Peyer's patch (tissue), 4 donors: ENCODE results near the gene CLDN7. TPM values are rescaled to one million over a fixed set of nuclear protein-coding genes. Genes with fewer than 3 reads are reported as not detected.

ENCODE experiments used
- DNase-seq, 3 donors: peaks; one replicate each; pipeline ENCODE4 v3.0.0-alpha.2; 2017 to 2019
- H3K27ac ChIP-seq, 4 donors: fragments of 200-600 bp; sonication (generic); one replicate each; pipeline ENCODE4 v1.5.1; 2016 to 2019
- H3K27me3 ChIP-seq, 2 donors: fragments of 200-600 bp; sonication (generic); one replicate each; pipeline ENCODE4 v1.5.1; 2019
- H3K36me3 ChIP-seq, 3 donors: fragments of 200-600 bp; sonication (generic); one replicate each; pipeline ENCODE4 v1.5.1; 2016 to 2019
- H3K4me1 ChIP-seq, 4 donors: fragments of 200-600 bp; sonication (generic); one replicate each; pipeline ENCODE4 v1.5.1; 2016 to 2019
- H3K4me3 ChIP-seq, 4 donors: fragments of 200-600 bp; sonication (generic); 1 replicate in 3 of 4; 2 replicates in 1 of 4; pipeline ENCODE4 v1.5.1; 2016 to 2019; ENCODE audit warnings: mild to moderate bottlenecking in 1 of 4
- H3K9me3 ChIP-seq, 4 donors: fragments of 200-600 bp; sonication (generic); one replicate each; pipeline ENCODE4 v1.5.1; 2016 to 2019; ENCODE audit warnings: mild to moderate bottlenecking in 1 of 4
- POLR2A ChIP-seq, 2 donors: fragments of 450-650 bp; IDR thresholded peaks; one replicate each; pipeline ENCODE4 v1.5.1; 2017; ENCODE audit warnings: antibody characterized with exemption in 2 of 2, mild to moderate bottlenecking in 2 of 2, moderate library complexity in 2 of 2
- total RNA-seq, 4 donors: library from RNA; depleted of rRNA; stranded (reverse); fragments of >200 nt; gene quantifications; one replicate each; pipeline ENCODE4 v1.1.0, GENCODE V29; 2016
- TF ChIP-seq, protein P1 (sequence below), 6 experiments: fragments of 450-650 bp in 4 of 6; fragments of 200-600 bp in 2 of 6; sonication (generic) in 1 of 6; IDR thresholded peaks; one replicate each; pipeline ENCODE4 v1.5.1; 2017 to 2019; ENCODE audit warnings: antibody characterized with exemption in 6 of 6, mild to moderate bottlenecking in 3 of 6, moderate library complexity in 1 of 6

The CLDN7 gene
- total RNA-seq, 4 donors from 2014 or later = 80.0 to 1,052 (median 864) TPM

DNA sequence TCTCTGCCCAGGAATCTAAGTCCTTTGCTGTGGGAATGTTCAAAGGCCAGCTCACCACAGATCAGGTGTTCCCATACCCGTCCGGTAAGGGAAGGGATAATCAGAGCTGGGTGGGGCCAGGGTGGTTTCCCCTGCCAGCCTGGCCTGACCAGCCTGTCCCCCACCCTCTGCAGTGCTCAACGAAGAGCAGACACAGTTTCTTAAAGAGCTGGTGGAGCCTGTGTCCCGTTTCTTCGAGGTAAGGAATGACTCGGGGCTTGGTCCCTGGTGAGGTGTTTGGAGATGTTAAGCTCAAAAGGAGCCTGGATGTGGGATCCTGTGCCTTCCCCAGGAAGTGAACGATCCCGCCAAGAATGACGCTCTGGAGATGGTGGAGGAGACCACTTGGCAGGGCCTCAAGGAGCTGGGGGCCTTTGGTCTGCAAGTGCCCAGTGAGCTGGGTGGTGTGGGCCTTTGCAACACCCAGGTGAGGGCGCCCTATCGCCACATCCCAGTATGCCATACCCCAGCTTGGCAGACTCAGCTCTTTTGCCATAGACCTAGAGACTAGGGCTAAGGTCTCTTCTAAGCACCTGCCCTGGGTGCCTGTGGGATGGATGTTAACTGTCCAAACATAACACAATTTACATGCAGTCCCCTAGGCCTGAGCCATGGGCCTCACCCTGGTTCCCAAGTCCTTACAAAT is 41.5 kb downstream of the CLDN7 start:
- Histone ChIP-seq H3K27ac (peak overlapping the region; percentile 91 to 100 (median 94)), H3K9me3 (no peaks in the 10 kb centered on the region), H3K36me3 (peaks cover 0 to 41% (median 0%) of the 10 kb centered on the region in 3 donors), H3K4me1 (peaks cover 5 to 47% (median 13%) of the 10 kb centered on the region in 4 donors), H3K4me3 (peak overlapping the region; percentile 67 to 92 (median 78)), H3K27me3 (no peaks in the 10 kb centered on the region)
- peak; percentile 57 to 84 (median 79) for DNase-seq
- TF ChIP-seq POLR2A (IDR thresholded peaks at IDR 0.05) = peak in 1 of 2 donors; percentile 32
- TF ChIP-seq, protein P1, sequence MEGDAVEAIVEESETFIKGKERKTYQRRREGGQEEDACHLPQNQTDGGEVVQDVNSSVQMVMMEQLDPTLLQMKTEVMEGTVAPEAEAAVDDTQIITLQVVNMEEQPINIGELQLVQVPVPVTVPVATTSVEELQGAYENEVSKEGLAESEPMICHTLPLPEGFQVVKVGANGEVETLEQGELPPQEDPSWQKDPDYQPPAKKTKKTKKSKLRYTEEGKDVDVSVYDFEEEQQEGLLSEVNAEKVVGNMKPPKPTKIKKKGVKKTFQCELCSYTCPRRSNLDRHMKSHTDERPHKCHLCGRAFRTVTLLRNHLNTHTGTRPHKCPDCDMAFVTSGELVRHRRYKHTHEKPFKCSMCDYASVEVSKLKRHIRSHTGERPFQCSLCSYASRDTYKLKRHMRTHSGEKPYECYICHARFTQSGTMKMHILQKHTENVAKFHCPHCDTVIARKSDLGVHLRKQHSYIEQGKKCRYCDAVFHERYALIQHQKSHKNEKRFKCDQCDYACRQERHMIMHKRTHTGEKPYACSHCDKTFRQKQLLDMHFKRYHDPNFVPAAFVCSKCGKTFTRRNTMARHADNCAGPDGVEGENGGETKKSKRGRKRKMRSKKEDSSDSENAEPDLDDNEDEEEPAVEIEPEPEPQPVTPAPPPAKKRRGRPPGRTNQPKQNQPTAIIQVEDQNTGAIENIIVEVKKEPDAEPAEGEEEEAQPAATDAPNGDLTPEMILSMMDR (IDR thresholded peaks at IDR 0.05) = peak in 5 of 6 experiments; percentile 41 to 74 (median 63)

- Histone ChIP-seq H3K4me1 (peaks cover 5 to 54% (median 13%) of the 10 kb centered on the region in 4 donors), H3K4me3 (peak within 1 kb of the TSS; percentile 67 to 92 (median 78)), H3K27ac (peak within 1 kb of the TSS; percentile 91 to 100 (median 94)), H3K27me3 (no peaks in the 10 kb centered on the region), H3K9me3 (no peaks in the 10 kb centered on the region), H3K36me3 (peaks cover 0 to 36% (median 0%) of the 10 kb centered on the region in 3 donors)
- TF ChIP-seq, protein P1 (IDR thresholded peaks at IDR 0.05) = peak in 1 of 6 experiments; percentile 2
- TF ChIP-seq POLR2A (IDR thresholded peaks at IDR 0.05) = peak; percentile 77 to 91
- DNase-seq = peak; percentile 87 to 95 (median 91)
Observed at GRCh38 chr17:7219812-7220592, 42.3 kb downstream of the CLDN7 start, which contains the start of the genes ACADVL and DLG4. Gene ACADVL (plus strand): TSS chr17:7219938. CDS start chr17:7219985, 47 bp downstream. Gene DLG4 (minus strand): TSS chr17:7219836.

DNA sequence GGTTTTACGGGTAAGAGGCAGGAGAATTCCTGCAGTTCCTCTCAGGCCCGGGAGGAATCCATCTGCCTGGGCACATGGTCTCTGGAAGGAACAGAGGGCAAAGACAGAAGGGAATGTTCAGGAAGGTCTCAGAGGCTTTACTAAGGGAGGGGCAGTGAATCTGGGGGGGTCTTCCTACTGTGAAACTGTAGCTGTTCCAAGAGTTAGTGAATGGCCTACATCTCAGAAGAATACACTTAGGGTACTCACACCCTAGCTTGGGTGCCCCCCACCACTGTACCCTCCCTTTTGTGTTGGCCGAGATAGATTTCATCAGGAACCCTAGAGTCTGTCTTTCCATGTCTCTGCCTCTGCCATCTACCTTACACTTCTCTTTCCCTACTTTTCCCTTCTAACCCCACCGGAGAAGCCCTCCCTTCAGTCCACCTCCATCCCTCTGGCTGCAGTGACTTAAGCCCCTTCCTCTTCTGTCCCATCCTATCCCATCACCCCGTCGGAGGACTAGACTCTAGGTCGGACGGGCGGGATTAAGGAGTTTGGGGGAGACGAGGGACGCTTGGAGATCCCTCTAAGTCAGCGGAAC is 43.0 kb downstream of the CLDN7 start:
- Histone ChIP-seq H3K27ac (peak overlapping the region; percentile 91 to 100 (median 94)), H3K36me3 (peaks cover 0 to 29% (median 0%) of the 10 kb centered on the region in 3 donors), H3K4me1 (peaks cover 5 to 60% (median 13%) of the 10 kb centered on the region in 4 donors), H3K4me3 (peak overlapping the region; percentile 67 to 92 (median 78)), H3K9me3 (no peaks in the 10 kb centered on the region), H3K27me3 (no peaks in the 10 kb centered on the region)
- TF ChIP-seq, protein P1 (IDR thresholded peaks at IDR 0.05) = no peak
- TF ChIP-seq POLR2A (IDR thresholded peaks at IDR 0.05) = no peak
- DNase-seq = no peak

DNA sequence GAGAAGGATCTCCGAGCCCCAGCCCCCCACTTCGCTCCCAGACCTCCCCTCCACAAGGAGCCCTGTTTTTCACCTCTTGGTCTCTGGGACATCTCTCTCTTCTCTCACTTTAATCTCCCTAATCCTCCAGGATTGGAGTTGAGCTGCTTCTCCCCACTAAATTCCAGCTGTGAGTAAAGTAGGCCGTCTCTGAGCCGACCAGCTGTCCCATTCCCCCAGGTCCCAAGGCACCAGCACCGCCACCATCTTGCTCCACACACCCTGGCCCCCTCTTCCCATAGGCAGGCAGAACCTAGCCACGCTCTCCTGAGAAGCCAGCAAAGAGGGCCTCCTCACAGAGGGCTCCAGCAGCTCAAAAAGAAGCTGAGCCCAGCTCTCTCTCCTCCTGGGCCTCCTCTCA is 43.5 kb downstream of the CLDN7 start:
- Histone ChIP-seq H3K4me3 (no peak overlapping the region), H3K36me3 (peaks cover 0 to 23% (median 0%) of the 10 kb centered on the region in 3 donors), H3K27ac (peak overlapping the region in 2 of 4 donors; percentile 46 to 100), H3K9me3 (no peaks in the 10 kb centered on the region), H3K4me1 (peaks cover 5 to 64% (median 13%) of the 10 kb centered on the region in 4 donors), H3K27me3 (no peaks in the 10 kb centered on the region)
- TF ChIP-seq, protein P1 (IDR thresholded peaks at IDR 0.05) = no peak
- TF ChIP-seq POLR2A (IDR thresholded peaks at IDR 0.05) = no peak
- DNase-seq = peak in 1 of 3 donors; percentile 41

DNA sequence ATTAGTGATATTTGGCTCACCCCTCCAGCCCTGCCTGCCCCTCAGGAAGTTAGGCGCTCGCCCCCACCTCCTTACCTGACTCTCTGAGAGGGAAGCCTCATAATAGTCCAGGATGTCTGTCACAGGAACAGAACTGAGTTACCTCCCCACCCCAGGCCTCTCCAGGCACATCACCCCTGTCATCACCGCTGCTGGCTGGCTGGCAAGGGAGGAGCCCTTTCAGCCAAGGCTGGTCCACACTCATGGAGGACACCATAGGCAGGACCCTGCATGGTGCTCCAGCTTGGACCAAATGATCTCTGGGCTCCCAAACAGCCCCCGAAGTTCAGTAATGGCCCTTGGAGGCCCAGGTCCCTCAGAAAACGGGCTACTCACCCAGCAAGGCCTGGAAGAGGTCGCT is 44.1 kb downstream of the CLDN7 start:
- DNase-seq = no peak
- Histone ChIP-seq H3K27me3 (no peaks in the 10 kb centered on the region), H3K9me3 (no peaks in the 10 kb centered on the region), H3K4me1 (peaks cover 5 to 64% (median 13%) of the 10 kb centered on the region in 4 donors), H3K27ac (peak overlapping the region in 3 of 4 donors; percentile 46 to 100 (median 77)), H3K4me3 (peak overlapping the region in 1 of 4 donors; percentile 45), H3K36me3 (peaks cover 0 to 17% (median 0%) of the 10 kb centered on the region in 3 donors)
- no peak for TF ChIP-seq POLR2A (IDR thresholded peaks at IDR 0.05)
- TF ChIP-seq, protein P1 (IDR thresholded peaks at IDR 0.05) = no peak
